Mesenchymal stem cell (in vitro differentiated cells and primary cell): ENCODE data around the gene MRPL49.
A peak's percentile ranks its signal among the peaks of the same experiment; 100 is the strongest.

Source experiments
- DNase-seq: peaks from one replicate; pipeline ENCODE4 v3.0.0-alpha.2; 2013
- H2AFZ ChIP-seq: one replicate; pipeline ENCODE4 v1.6.1; 2013; ENCODE audit warnings: low read depth, mild to moderate bottlenecking, control low read depth, inconsistent platforms, low read length, moderate library complexity
- H2AK5ac ChIP-seq: 2 replicates; pipeline ENCODE4 v1.6.1; 2013; ENCODE audit warnings: low read length, moderate library complexity, mild to moderate bottlenecking, inconsistent platforms; ENCODE audit not compliant: severe bottlenecking
- H2BK120ac ChIP-seq: one replicate; pipeline ENCODE4 v1.6.1; 2013; ENCODE audit warnings: low read depth, mild to moderate bottlenecking, inconsistent platforms, low read length, moderate library complexity
- H2BK12ac ChIP-seq, 2 experiments: one replicate each; pipeline ENCODE4 v1.6.1; 2013; ENCODE audit warnings: inconsistent platforms in 2 of 2, low read length in 2 of 2, mild to moderate bottlenecking in 2 of 2, moderate library complexity in 2 of 2, control low read depth in 1 of 2
- H2BK15ac ChIP-seq: one replicate; pipeline ENCODE4 v1.6.1; 2013; ENCODE audit warnings: mild to moderate bottlenecking, low read depth, inconsistent platforms; ENCODE audit not compliant: poor library complexity, severe bottlenecking
- H2BK5ac ChIP-seq: 2 replicates; pipeline ENCODE4 v1.6.1; 2013; ENCODE audit warnings: low read depth, mild to moderate bottlenecking, low read length, control low read depth, inconsistent platforms; ENCODE audit not compliant: poor library complexity, severe bottlenecking
- H3K14ac ChIP-seq, 2 experiments: one replicate each; pipeline ENCODE4 v1.6.1; 2013; ENCODE audit warnings: inconsistent platforms in 2 of 2, low read length in 2 of 2, control low read depth in 1 of 2, mild to moderate bottlenecking in 1 of 2, moderate library complexity in 1 of 2
- H3K18ac ChIP-seq, 2 experiments: one replicate each; pipeline ENCODE4 v1.6.1; 2013; ENCODE audit warnings: inconsistent platforms in 2 of 2, low read length in 2 of 2, control low read depth in 1 of 2, low read depth in 1 of 2, mild to moderate bottlenecking in 1 of 2
- H3K23ac ChIP-seq, 2 experiments: one replicate each; pipeline ENCODE4 v1.6.1; 2013; ENCODE audit warnings: inconsistent platforms in 2 of 2, low read length in 2 of 2, mild to moderate bottlenecking in 2 of 2, moderate library complexity in 2 of 2, control low read depth in 1 of 2
- H3K27ac ChIP-seq: 2 replicates; pipeline ENCODE4 v1.5.1; 2013; ENCODE audit warnings: mild to moderate bottlenecking, moderate library complexity, low read length, control low read depth, inconsistent platforms; ENCODE audit not compliant: poor library complexity, severe bottlenecking
- H3K27me3 ChIP-seq, 2 experiments: 2 replicates each; pipeline versions ENCODE4 v1.6.1 to v1.7.0; 2013; ENCODE audit warnings: low read length in 2 of 2, mild to moderate bottlenecking in 2 of 2, moderate library complexity in 2 of 2, control low read depth in 1 of 2, inconsistent platforms in 1 of 2; ENCODE audit not compliant: control insufficient read depth in 1 of 2, insufficient read depth in 1 of 2
- H3K36me3 ChIP-seq, 2 experiments: 2 replicates each; pipeline versions ENCODE4 v1.6.1 to v1.7.0; 2013; ENCODE audit warnings: low read length in 2 of 2, control low read depth in 1 of 2, inconsistent platforms in 1 of 2, low read depth in 1 of 2, mild to moderate bottlenecking in 1 of 2; ENCODE audit not compliant: insufficient read depth in 2 of 2, control insufficient read depth in 1 of 2
- H3K4ac ChIP-seq, 2 experiments: one replicate each; pipeline ENCODE4 v1.6.1; 2013; ENCODE audit warnings: inconsistent platforms in 2 of 2, low read length in 2 of 2, mild to moderate bottlenecking in 2 of 2, moderate library complexity in 2 of 2, control low read depth in 1 of 2, low read depth in 1 of 2
- H3K4me1 ChIP-seq: 2 replicates; pipeline ENCODE4 v1.6.1; 2013; ENCODE audit warnings: low read depth, low read length, control low read depth; ENCODE audit not compliant: control insufficient read depth, insufficient read depth
- H3K4me2 ChIP-seq: 2 replicates; pipeline ENCODE4 v1.6.1; 2013; ENCODE audit warnings: low read length, mild to moderate bottlenecking, inconsistent platforms; ENCODE audit not compliant: poor library complexity, severe bottlenecking
- H3K4me3 ChIP-seq, 2 experiments: 2 replicates each; pipeline versions ENCODE4 v1.5.1 to v1.7.0; 2013; ENCODE audit warnings: low read length in 2 of 2, mild to moderate bottlenecking in 2 of 2, control low read depth in 1 of 2, low read depth in 1 of 2; ENCODE audit not compliant: insufficient read depth in 1 of 2
- H3K79me1 ChIP-seq: replicated peaks from 2 replicates; pipeline ENCODE4 v1.6.1; 2013; ENCODE audit warnings: mild to moderate bottlenecking, control low read depth, low read length, inconsistent platforms; ENCODE audit not compliant: poor library complexity, severe bottlenecking
- H3K9ac ChIP-seq: 2 replicates; pipeline ENCODE4 v1.7.0; 2013; ENCODE audit warnings: mild to moderate bottlenecking, low read length, moderate library complexity
- H3K9me3 ChIP-seq: 2 replicates; pipeline ENCODE4 v1.7.0; 2013; ENCODE audit warnings: mild to moderate bottlenecking, low read length; ENCODE audit not compliant: control insufficient read depth
- H4K8ac ChIP-seq: one replicate; pipeline ENCODE4 v1.6.1; 2013; ENCODE audit warnings: inconsistent platforms, mild to moderate bottlenecking, low read length, moderate library complexity
- H4K91ac ChIP-seq: one replicate; pipeline ENCODE4 v1.6.1; 2013; ENCODE audit warnings: mild to moderate bottlenecking, low read length, inconsistent platforms
- whole genome bisulfite sequencing: methylation state at CpG from one replicate; pipeline ENCODE4 v1.1.7; 2013; ENCODE audit warnings: mixed read lengths; 5-methylcytosine and 5-hydroxymethylcytosine counted together

The MRPL49 gene

GRCh38 chr11:65087827-65088226 lies 34.3 kb upstream of the MRPL49 start:
- H3K4me2 ChIP-seq, result no peak overlapping the region
- H3K14ac ChIP-seq, result no peak overlapping the region
- DNase-seq, result no peak
- H2AFZ ChIP-seq, result no peak overlapping the region
- H2BK120ac ChIP-seq, result no peak overlapping the region
- no peak overlapping the region for H2BK5ac ChIP-seq
- no peak overlapping the region for H2AK5ac ChIP-seq
- 97% methylated on average over 14 of the region's 15 CpGs for WGBS
- no peak overlapping the region for H3K9ac ChIP-seq
- H4K8ac ChIP-seq, result no peak overlapping the region
- H4K91ac ChIP-seq, result no peak overlapping the region
- no peak overlapping the region for H2BK15ac ChIP-seq
- peaks cover 11% of the 10 kb centered on the region for H3K4me1 ChIP-seq
- no peak overlapping the region for H2BK12ac ChIP-seq
- H3K4ac ChIP-seq, result no peak overlapping the region
- no peak overlapping the region for H3K18ac ChIP-seq
- peaks cover 22% of the 10 kb centered on the region for H3K79me1 ChIP-seq
- H3K23ac ChIP-seq, result no peak overlapping the region
- H3K27me3 ChIP-seq, result no peaks in the 10 kb centered on the region
- H3K9me3 ChIP-seq, result no peaks in the 10 kb centered on the region
- peaks cover 46 to 53% of the 10 kb centered on the region in 2 experiments for H3K36me3 ChIP-seq
- no peak overlapping the region for H3K27ac ChIP-seq
- H3K4me3 ChIP-seq, result no peak overlapping the region

GRCh38 chr11:65089621-65090020 lies 32.5 kb upstream of the MRPL49 start:
- Histone ChIP-seq H3K36me3 (peaks cover 46 to 53% of the 10 kb centered on the region in 2 experiments), H2BK120ac (no peak overlapping the region), H3K27ac (no peak overlapping the region), H3K14ac (no peak overlapping the region), H2AFZ (no peak overlapping the region), H2BK12ac (no peak overlapping the region), H3K79me1 (peaks cover 19% of the 10 kb centered on the region), H3K9me3 (no peaks in the 10 kb centered on the region), H2AK5ac (no peak overlapping the region), H2BK15ac (no peak overlapping the region), H3K4ac (no peak overlapping the region), H3K4me2 (no peak overlapping the region), H3K18ac (no peak overlapping the region), H3K4me1 (peaks cover 6% of the 10 kb centered on the region), H3K23ac (no peak overlapping the region), H4K91ac (no peak overlapping the region), H2BK5ac (no peak overlapping the region), H3K27me3 (no peaks in the 10 kb centered on the region), H3K9ac (no peak overlapping the region), H3K4me3 (no peak overlapping the region), H4K8ac (no peak overlapping the region)
- DNase-seq, result no peak
- 99% methylated on average over 4 of the region's 4 CpGs for WGBS

- Histone ChIP-seq H3K4me1 (peaks cover 2% of the 10 kb centered on the region), H2AFZ (no peak overlapping the region), H3K18ac (no peak overlapping the region), H2BK120ac (no peak overlapping the region), H3K27ac (no peak overlapping the region), H2AK5ac (no peak overlapping the region), H3K9ac (no peak overlapping the region), H2BK12ac (no peak overlapping the region), H3K4me3 (no peak overlapping the region), H3K23ac (no peak overlapping the region), H4K91ac (no peak overlapping the region), H3K27me3 (no peaks in the 10 kb centered on the region), H3K36me3 (peaks cover 43 to 47% of the 10 kb centered on the region in 2 experiments), H3K9me3 (no peaks in the 10 kb centered on the region), H3K4ac (no peak overlapping the region), H2BK15ac (no peak overlapping the region), H3K14ac (no peak overlapping the region), H3K79me1 (peaks cover 12% of the 10 kb centered on the region), H4K8ac (no peak overlapping the region), H2BK5ac (no peak overlapping the region), H3K4me2 (no peak overlapping the region)
- DNase-seq, result no peak
- 96% methylated on average over 4 of the region's 4 CpGs for WGBS
Measured at GRCh38 chr11:65090628-65091027, 31.5 kb upstream of the MRPL49 start.

- Histone ChIP-seq H3K4ac (peak overlapping the region in 1 of 2 experiments; percentile 32), H3K27me3 (no peaks in the 10 kb centered on the region), H3K4me2 (no peak overlapping the region), H2BK12ac (peak overlapping the region in 1 of 2 experiments; percentile 49), H3K4me3 (peak overlapping the region in 1 of 2 experiments; percentile 86), H3K36me3 (peaks cover 5 to 10% of the 10 kb centered on the region in 2 experiments), H3K4me1 (peaks cover 8% of the 10 kb centered on the region), H2BK120ac (no peak overlapping the region), H2BK5ac (no peak overlapping the region), H3K23ac (no peak overlapping the region), H2AFZ (peak overlapping the region; percentile 87), H3K14ac (no peak overlapping the region), H2BK15ac (no peak overlapping the region), H4K8ac (peak overlapping the region; percentile 100), H3K9me3 (no peaks in the 10 kb centered on the region), H2AK5ac (no peak overlapping the region), H3K27ac (no peak overlapping the region), H3K79me1 (peaks cover 13% of the 10 kb centered on the region), H4K91ac (no peak overlapping the region), H3K9ac (peak overlapping the region; percentile 90), H3K18ac (peak overlapping the region in 1 of 2 experiments; percentile 90)
- WGBS, result 96% methylated on average over 22 of the region's 22 CpGs
- DNase-seq, result no peak
Measured at GRCh38 chr11:65095427-65095826, 26.7 kb upstream of the MRPL49 start.
